Activated T-cell treated with anti-CD3 and anti-CD28 coated beads, Interleukin-2, amount 50 U/mL, for 4 hours (primary cell): ENCODE measurements around the gene HID1. TPM values are rescaled to one million over a fixed set of nuclear protein-coding genes. Genes with fewer than 3 reads are reported as not detected.

Experiments
- ATAC-seq, 2 donors: fragments of 200-7000 bp; cut with Tn5 transposase; one replicate each; pipeline ENCODE4 v1.10.0; 2021
- DNase-seq: peaks from one replicate; pipeline ENCODE4 v3.0.0-alpha.2; 2020
- H3K27me3 Mint-ChIP-seq: one replicate; pipeline ENCODE4 v1.8.0; 2021; ENCODE audit warnings: low read depth, mixed read lengths
- H3K36me3 Mint-ChIP-seq: one replicate; pipeline ENCODE4 v1.8.0; 2022; ENCODE audit warnings: mixed read lengths; ENCODE audit not compliant: insufficient read depth
- H3K4me1 Mint-ChIP-seq: one replicate; pipeline ENCODE4 v1.8.0; 2021; ENCODE audit warnings: low read depth, mixed read lengths
- H3K4me3 Mint-ChIP-seq: one replicate; pipeline ENCODE4 v1.8.0; 2021; ENCODE audit warnings: mild to moderate bottlenecking, moderate library complexity, mixed read lengths
- H3K9me3 Mint-ChIP-seq: one replicate; pipeline ENCODE4 v1.8.0; 2021; ENCODE audit warnings: mixed read lengths
- total RNA-seq, 3 donors: library from RNA; stranded (reverse); gene quantifications; one replicate each; pipeline ENCODE4 v1.2.1, GENCODE V29; 2021

Gene HID1
- total RNA-seq, 3 donors from 2014 or later: 1.3 to 2.1 (median 2.0) TPM

- Mint-ChIP-seq H3K9me3 (no peaks in the 10 kb centered on the region), H3K36me3 (no peaks in the 10 kb centered on the region), H3K4me3 (no peak overlapping the region), H3K27me3 (no peaks in the 10 kb centered on the region), H3K4me1 (peaks cover 2% of the 10 kb centered on the region)
- DNase-seq (no peak), ATAC-seq (no peak)
These were observed 7.5 kb downstream of the HID1 start for GRCh38 chr17:74964988-74965622.

DNA sequence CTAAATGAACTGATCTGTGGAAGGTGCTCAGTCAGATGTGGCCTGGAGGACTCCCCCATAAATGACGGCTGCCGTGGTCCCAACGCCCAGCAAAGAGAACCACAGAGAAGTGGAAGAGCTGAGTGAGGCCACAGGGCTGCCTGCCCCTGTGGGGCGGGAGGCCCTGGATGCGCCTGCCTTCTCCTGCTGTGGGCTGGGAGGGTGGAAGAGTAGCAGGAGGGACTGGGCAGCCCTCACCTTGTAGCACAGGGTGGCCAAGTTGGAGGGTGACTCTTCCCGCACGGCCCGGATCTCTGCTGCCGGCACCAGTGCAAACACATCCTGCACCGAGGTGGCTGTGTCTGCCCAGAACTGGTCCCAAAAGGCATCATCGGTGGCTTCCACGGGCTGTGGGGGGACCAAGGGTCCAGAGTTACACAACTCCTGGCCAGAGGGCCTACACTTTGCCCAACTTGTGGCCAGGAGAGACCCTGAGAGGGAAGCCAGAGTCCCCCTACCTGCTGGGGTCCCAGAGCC, 8.3 kb downstream of the HID1 start:
- no peak for ATAC-seq
- Mint-ChIP-seq H3K27me3 (no peaks in the 10 kb centered on the region), H3K4me1 (peaks cover 2% of the 10 kb centered on the region), H3K4me3 (no peak overlapping the region), H3K36me3 (no peaks in the 10 kb centered on the region), H3K9me3 (no peaks in the 10 kb centered on the region)
- DNase-seq: no peak

DNA sequence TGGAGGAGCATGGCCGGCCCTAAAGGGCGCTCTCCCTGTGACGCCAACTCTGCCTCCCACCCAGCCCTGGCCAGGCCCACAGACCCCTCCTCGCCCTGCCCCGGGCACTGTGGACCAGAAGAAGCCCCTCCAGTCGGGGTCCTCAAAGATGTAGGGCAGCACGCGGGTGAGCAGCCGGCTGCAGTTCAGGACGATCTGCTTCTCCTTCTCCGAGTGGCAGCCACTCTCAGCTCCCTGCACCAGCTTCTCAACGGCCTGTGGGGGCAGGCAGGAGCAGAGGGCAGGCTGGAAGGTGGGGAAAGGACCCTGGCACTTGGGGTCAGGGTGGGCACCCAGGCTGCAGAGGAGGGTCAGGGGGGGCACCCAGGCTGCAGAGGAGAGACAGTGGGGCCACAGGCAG, 8.9 kb downstream of the HID1 start:
- DNase-seq (no peak), ATAC-seq (no peak)
- Mint-ChIP-seq H3K9me3 (no peaks in the 10 kb centered on the region), H3K4me3 (no peak overlapping the region), H3K4me1 (peaks cover 2% of the 10 kb centered on the region), H3K36me3 (no peaks in the 10 kb centered on the region), H3K27me3 (no peaks in the 10 kb centered on the region)

DNA sequence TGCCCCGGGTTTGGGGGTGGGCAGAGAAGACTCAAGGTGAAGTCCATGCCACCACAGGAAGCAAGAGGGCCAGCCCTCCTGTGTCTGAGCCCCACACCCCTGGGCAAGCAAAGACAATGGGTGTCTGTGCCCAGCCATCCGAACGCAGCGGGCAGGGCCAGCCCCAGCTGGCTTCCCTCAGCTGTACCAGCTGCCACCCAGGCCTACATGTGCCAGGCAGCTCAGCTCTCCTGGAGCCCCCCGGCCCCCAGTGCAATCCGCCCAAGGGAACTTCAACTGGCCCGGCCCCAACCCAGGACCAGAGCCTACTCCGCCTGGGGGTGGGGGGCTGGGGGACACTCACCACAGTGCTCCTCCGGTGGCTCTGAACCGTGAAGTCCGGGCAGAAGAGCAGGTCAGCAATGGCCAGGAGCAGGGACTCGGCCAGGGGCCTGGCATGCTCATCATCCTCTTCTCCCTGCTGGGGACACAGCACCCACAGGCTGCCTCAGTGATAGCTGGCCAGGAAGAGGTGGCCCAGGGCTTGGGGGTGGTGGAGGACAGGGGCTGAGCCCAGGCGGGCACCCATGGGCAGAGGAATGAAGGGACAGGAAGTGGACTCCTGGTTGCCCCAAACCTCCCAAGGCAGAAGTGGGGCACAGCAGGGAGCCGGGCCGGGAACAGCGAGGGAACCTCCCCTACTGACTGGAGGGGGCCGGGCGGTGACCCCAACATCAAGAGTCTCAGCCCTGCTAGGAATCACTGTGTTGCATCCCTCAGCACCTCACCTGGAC, 9.8 kb downstream of the HID1 start:
- no peaks in the 10 kb centered on the region for H3K9me3 Mint-ChIP-seq
- H3K36me3 Mint-ChIP-seq: no peaks in the 10 kb centered on the region
- H3K4me1 Mint-ChIP-seq: peaks cover 3% of the 10 kb centered on the region
- ATAC-seq (no peak), DNase-seq (no peak)
- H3K27me3 Mint-ChIP-seq: no peaks in the 10 kb centered on the region
- H3K4me3 Mint-ChIP-seq: no peak overlapping the region

- no peak overlapping the region for H3K4me3 Mint-ChIP-seq
- H3K4me1 Mint-ChIP-seq: peaks cover 4% of the 10 kb centered on the region
- no peaks in the 10 kb centered on the region for H3K9me3 Mint-ChIP-seq
These were observed 10.8 kb downstream of the HID1 start for GRCh38 chr17:74961657-74962350.

DNA sequence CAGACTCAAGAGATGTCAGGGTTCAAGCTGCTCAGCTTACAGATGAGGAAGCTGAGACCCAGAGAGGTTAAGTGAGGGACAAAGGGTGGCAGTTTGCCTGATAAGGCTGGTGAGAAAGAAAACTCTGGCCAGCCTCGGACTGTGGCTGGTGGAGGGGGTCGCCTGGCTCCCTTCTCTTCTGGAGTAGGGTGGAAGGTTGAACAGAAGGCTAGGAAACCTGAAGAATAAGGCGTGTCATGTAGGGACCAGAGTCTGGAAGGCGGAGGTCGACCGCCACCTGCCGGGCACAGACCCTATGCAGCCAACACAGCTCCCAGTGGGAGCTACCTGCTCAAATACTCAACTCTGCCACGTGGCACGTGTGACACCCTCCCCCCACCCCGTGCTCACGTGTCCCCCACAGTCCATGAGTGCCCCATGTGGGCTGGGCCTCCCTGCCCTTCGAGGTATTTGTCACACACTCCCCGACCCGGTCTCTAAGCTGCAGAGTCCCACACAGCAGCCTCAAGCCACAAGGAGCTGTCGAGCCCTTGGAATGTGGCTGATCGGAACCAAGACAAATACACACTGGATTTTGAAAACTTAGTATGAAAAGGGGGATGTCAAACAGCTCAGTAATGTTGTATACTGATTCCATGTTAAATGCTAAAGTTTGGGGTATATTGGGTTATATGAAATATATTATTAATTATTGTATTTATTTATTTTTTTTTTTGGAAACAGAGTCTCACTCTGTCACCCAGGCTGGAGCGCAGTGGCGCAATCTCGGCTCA, 11.8 kb downstream of the HID1 start:
- no peaks in the 10 kb centered on the region for H3K36me3 Mint-ChIP-seq
- H3K9me3 Mint-ChIP-seq: no peaks in the 10 kb centered on the region
- peaks cover 4% of the 10 kb centered on the region for H3K4me1 Mint-ChIP-seq
- DNase-seq (peak; percentile 31), ATAC-seq (peak; percentile 68)
- H3K27me3 Mint-ChIP-seq: no peaks in the 10 kb centered on the region
- no peak overlapping the region for H3K4me3 Mint-ChIP-seq

More at GRCh38 chr17:74961657-74962350, 10.8 kb downstream of the HID1 start:
- Mint-ChIP-seq H3K36me3 (no peaks in the 10 kb centered on the region), H3K27me3 (no peaks in the 10 kb centered on the region)
- DNase-seq (peak; percentile 88), ATAC-seq (peak; percentile 80 to 81)

DNA sequence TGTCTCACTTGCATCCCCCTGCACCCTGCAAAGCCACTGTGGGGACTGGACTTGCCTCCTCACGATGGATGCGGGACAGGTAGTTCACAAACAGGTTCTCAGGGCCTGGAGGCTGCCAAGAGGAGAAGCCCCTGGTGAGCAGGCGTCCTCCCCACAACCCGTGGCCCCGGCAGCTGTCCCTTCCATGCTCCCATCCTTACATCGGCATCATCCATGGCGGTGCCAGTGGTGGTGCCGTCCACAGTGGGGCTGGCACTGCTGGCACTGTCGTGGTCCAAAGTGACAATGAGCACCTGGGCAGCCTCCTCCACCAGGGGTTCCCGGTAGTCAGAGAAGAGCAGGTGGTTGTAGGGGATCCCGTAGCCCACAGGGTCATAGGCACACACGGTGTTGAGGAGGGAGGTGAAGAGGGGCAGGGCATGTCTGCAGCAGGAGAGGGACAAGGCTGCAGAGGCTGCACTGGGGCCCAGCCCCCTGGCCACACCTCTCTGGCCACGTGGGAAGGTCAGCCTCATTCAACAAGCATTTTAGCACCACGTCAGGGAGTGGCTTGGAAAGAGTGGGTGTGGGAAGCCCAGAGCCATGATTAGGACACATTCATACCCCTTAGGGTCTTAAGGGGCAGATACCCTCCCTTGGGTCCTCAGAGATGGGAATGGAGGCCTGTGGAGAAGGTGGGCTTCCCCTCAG, 12.6 kb downstream of the HID1 start:
- no peaks in the 10 kb centered on the region for H3K9me3 Mint-ChIP-seq
- H3K4me1 Mint-ChIP-seq: peaks cover 4% of the 10 kb centered on the region
- H3K4me3 Mint-ChIP-seq: no peak overlapping the region
- H3K36me3 Mint-ChIP-seq: no peaks in the 10 kb centered on the region
- ATAC-seq (no peak), DNase-seq (no peak)
- no peaks in the 10 kb centered on the region for H3K27me3 Mint-ChIP-seq

DNA sequence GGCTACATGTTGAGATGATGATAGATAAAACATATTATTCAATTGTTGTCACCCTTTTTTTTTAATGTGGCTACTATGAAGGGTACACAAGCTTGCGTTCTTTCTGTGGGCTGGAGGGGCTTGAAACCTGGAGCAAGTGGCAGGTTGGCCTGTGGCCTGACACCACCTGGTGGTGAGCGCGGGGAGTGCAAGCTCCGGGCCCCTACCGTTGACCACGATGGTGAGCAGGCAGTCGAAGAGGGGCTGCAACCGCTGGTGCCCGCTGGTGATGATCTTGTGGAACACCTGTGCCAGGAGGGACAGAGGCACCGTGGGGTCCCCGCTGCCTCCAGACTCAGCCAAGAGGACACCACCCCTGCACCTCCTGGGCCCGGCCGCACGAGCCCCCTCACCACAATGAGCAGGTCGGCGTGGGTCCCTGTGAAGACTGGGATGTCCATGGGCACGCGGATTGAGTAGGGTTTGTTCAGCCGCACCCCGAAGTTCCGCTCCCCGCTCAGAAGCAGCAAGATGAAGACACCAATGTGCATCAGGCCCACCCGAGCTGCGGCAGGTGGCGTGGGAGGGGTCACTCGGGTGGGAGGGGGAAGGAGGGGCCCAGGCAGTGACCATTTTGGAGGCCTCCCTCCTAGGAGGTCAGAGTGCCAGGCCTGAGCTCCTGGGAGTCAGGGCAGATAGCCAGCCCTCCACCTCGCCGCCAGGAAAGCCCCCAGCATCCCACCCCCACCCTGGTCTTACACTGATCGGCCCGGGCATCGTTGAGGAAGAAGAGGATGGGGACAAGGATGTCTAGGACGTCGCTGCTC, 14.4 kb downstream of the HID1 start:
- DNase-seq (peak; percentile 83), ATAC-seq (peak; percentile 53 to 65)
- H3K36me3 Mint-ChIP-seq: no peaks in the 10 kb centered on the region
- no peaks in the 10 kb centered on the region for H3K27me3 Mint-ChIP-seq
- no peaks in the 10 kb centered on the region for H3K9me3 Mint-ChIP-seq
- peaks cover 4% of the 10 kb centered on the region for H3K4me1 Mint-ChIP-seq
- no peak overlapping the region for H3K4me3 Mint-ChIP-seq

GRCh38 chr17:74956093-74956492, 16.5 kb downstream of the HID1 start:
- Mint-ChIP-seq H3K9me3 (no peaks in the 10 kb centered on the region), H3K27me3 (no peaks in the 10 kb centered on the region), H3K4me1 (peaks cover 2% of the 10 kb centered on the region), H3K36me3 (no peaks in the 10 kb centered on the region), H3K4me3 (no peak overlapping the region)
- DNase-seq: no peak
- ATAC-seq: no peak

DNA sequence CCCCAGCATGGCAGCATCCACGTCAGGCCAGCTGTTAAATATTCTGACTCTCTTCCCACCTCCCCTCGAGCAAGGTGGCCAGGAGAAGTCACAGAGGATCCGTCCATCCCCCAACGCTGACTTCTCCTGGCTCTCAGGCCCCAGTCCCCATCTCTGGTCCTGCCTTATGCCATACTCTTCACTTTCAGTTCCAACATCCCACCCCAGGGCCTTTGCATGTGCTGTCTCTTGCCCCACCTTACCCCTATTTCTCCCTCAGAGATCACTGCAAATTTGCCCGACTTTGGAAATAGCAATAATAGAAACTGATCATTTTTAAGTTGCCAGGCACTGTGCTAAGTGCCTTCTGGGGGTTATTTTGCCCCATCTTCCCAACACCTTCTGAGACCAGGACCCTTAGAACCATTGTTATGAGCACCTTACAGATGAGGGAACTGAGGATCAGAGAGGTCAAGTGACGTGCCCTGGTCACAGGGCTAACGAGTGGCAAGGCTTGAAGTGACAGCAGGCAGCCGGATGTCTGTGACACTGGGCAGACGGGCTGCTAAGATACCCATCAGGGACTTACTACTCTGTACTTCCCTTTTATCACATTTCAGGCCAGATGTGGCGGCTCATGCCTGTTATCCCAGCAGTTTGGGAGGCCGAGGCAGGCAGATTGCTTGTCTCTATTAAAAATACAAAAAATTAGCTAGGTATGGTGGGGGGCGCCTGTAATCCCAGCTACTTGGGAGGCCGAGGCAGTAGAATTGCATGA, 17.7 kb downstream of the HID1 start:
- Mint-ChIP-seq H3K4me3 (no peak overlapping the region), H3K36me3 (no peaks in the 10 kb centered on the region), H3K27me3 (no peaks in the 10 kb centered on the region), H3K4me1 (peaks cover 2% of the 10 kb centered on the region), H3K9me3 (no peaks in the 10 kb centered on the region)
- ATAC-seq (no peak), DNase-seq (no peak)

GRCh38 chr17:74954115-74954514, 18.4 kb downstream of the HID1 start:
- Mint-ChIP-seq H3K9me3 (no peaks in the 10 kb centered on the region), H3K36me3 (no peaks in the 10 kb centered on the region), H3K4me3 (no peak overlapping the region), H3K4me1 (peaks cover 2% of the 10 kb centered on the region), H3K27me3 (no peaks in the 10 kb centered on the region)
- ATAC-seq: no peak
- no peak for DNase-seq

DNA sequence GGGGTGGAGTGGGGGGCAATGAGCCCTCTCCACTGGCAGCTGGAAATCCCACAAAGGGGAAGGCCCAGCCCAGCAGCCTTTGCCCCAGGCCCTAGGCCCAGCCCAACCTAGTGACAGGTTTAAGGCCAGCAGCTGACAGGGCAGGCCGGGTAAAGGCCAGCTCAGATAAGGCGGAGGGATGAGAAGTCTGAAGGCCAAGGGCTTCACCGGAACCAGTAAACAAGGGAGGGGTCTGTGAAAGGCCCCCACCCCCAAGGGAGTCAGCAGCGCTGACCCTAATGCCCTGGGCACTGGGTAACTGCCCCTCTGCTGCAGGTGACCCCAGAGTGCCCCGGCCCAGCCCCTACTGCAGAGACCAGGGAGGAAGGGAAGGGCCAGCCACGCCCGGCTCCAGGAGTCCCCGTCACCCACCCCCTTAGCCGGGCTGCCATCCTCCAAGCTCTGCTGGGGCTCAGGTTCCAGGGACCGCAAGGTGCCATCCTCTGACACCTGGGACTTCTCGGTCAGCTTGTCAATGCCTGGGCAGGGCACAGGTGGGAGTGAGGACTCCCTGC, 19.3 kb downstream of the HID1 start:
- Mint-ChIP-seq H3K36me3 (no peaks in the 10 kb centered on the region), H3K27me3 (no peaks in the 10 kb centered on the region), H3K4me3 (no peak overlapping the region), H3K9me3 (no peaks in the 10 kb centered on the region), H3K4me1 (peaks cover 2% of the 10 kb centered on the region)
- no peak for DNase-seq
- no peak for ATAC-seq
